Mesothelial cell of epicardium (in vitro differentiated cells): ENCODE measurements around the gene MPV17L. TPM values are rescaled to one million over a fixed set of nuclear protein-coding genes. Genes with fewer than 3 reads are reported as not detected.
A peak's percentile ranks its signal among the peaks of the same experiment; 100 is the strongest.
"Not testable (repeated sequence)": the region's sequence is repeated elsewhere in the genome, so short reads cannot be mapped to it uniquely, and the experiment has no call there.

ENCODE experiments used
- DNase-seq, 2 experiments: peaks; one replicate each; pipeline ENCODE4 v3.0.0; 2021; ENCODE audit warnings: low spot score in 2 of 2; ENCODE audit not compliant: unreplicated experiment in 2 of 2
- H3K27ac Mint-ChIP-seq: 2 replicates; pipeline ENCODE4 v1.8.0; 2021; ENCODE audit warnings: mixed read lengths
- H3K27me3 Mint-ChIP-seq: 2 replicates; pipeline ENCODE4 v1.8.0; 2021; ENCODE audit warnings: low read depth, mixed read lengths
- H3K36me3 Mint-ChIP-seq: 2 replicates; pipeline ENCODE4 v1.8.0; 2021; ENCODE audit warnings: mixed read lengths
- H3K4me1 Mint-ChIP-seq: 2 replicates; pipeline ENCODE4 v1.8.0; 2021; ENCODE audit warnings: mixed read lengths
- H3K4me3 Mint-ChIP-seq: 2 replicates; pipeline ENCODE4 v1.8.0; 2021; ENCODE audit warnings: mild to moderate bottlenecking, moderate library complexity, mixed read lengths
- H3K9me3 Mint-ChIP-seq: 2 replicates; pipeline ENCODE4 v1.8.0; 2021; ENCODE audit warnings: mixed read lengths
- CTCF ChIP-seq: fragments of 200-600 bp; sonication (generic); IDR thresholded peaks from one replicate; pipeline ENCODE4 v1.5.0; 2021; ENCODE audit warnings: antibody characterized with exemption; ENCODE audit not compliant: unreplicated experiment
- total RNA-seq: library from RNA; stranded (reverse); gene quantifications from 3 replicates; pipeline ENCODE4 v1.2.1, GENCODE V29; 2021

The MPV17L gene
- total RNA-seq, 1 donor from 2014 or later = 3.5 TPM

- H3K36me3 Mint-ChIP-seq = no peaks in the 10 kb centered on the region
- peaks cover 2% of the 10 kb centered on the region for H3K4me1 Mint-ChIP-seq
- H3K9me3 Mint-ChIP-seq = no peaks in the 10 kb centered on the region
- no peak overlapping the region for H3K27ac Mint-ChIP-seq
- no peak for DNase-seq
- TF ChIP-seq CTCF = no peak
- peak overlapping the region; percentile 65 for H3K4me3 Mint-ChIP-seq
- H3K27me3 Mint-ChIP-seq = peaks cover 13% of the 10 kb centered on the region
These were observed 1.5 kb downstream of the MPV17L start for GRCh38 chr16:15396948-15397594.

- no peaks in the 10 kb centered on the region for H3K36me3 Mint-ChIP-seq
- peaks cover 2% of the 10 kb centered on the region for H3K4me1 Mint-ChIP-seq
- no peaks in the 10 kb centered on the region for H3K9me3 Mint-ChIP-seq
- DNase-seq = no peak
- H3K27me3 Mint-ChIP-seq = peaks cover 13% of the 10 kb centered on the region
- TF ChIP-seq CTCF = no peak
- no peak overlapping the region for H3K4me3 Mint-ChIP-seq
- H3K27ac Mint-ChIP-seq = no peak overlapping the region
These were observed 3.2 kb downstream of the MPV17L start for GRCh38 chr16:15398618-15399316.

GRCh38 chr16:15399317-15399716 lies 3.8 kb downstream of the MPV17L start:
- H3K27me3 Mint-ChIP-seq = peaks cover 12% of the 10 kb centered on the region
- no peaks in the 10 kb centered on the region for H3K36me3 Mint-ChIP-seq
- no peak for DNase-seq
- H3K9me3 Mint-ChIP-seq = no peaks in the 10 kb centered on the region
- no peak overlapping the region for H3K27ac Mint-ChIP-seq
- no peak for TF ChIP-seq CTCF
- peaks cover 2% of the 10 kb centered on the region for H3K4me1 Mint-ChIP-seq
- H3K4me3 Mint-ChIP-seq = no peak overlapping the region

- H3K36me3 Mint-ChIP-seq, H3K27ac Mint-ChIP-seq, H3K4me3 Mint-ChIP-seq, H3K27me3 Mint-ChIP-seq, H3K4me1 Mint-ChIP-seq, DNase-seq, H3K9me3 Mint-ChIP-seq: not testable (repeated sequence)
These were observed 4.8 kb downstream of the MPV17L start for GRCh38 chr16:15400314-15400713.

- Mint-ChIP-seq H3K4me3 (no peak overlapping the region), H3K36me3 (no peaks in the 10 kb centered on the region), H3K9me3 (no peaks in the 10 kb centered on the region), H3K27me3 (no peaks in the 10 kb centered on the region), H3K27ac (no peak overlapping the region), H3K4me1 (no peaks in the 10 kb centered on the region)
- no peak for DNase-seq
- no peak for TF ChIP-seq CTCF
These were observed 6.4 kb downstream of the MPV17L start for GRCh38 chr16:15401972-15402371.

- H3K4me1 Mint-ChIP-seq = no peaks in the 10 kb centered on the region
- H3K4me3 Mint-ChIP-seq = no peak overlapping the region
These were observed 7.9 kb downstream of the MPV17L start for GRCh38 chr16:15403392-15403995.

GRCh38 chr16:15404091-15404490 lies 8.5 kb downstream of the MPV17L start:
- not testable (repeated sequence) for DNase-seq, H3K27ac Mint-ChIP-seq, H3K36me3 Mint-ChIP-seq, H3K4me3 Mint-ChIP-seq, H3K4me1 Mint-ChIP-seq, H3K9me3 Mint-ChIP-seq, H3K27me3 Mint-ChIP-seq

More at GRCh38 chr16:15403392-15403995, 7.9 kb downstream of the MPV17L start:
- no peaks in the 10 kb centered on the region for H3K9me3 Mint-ChIP-seq
- H3K36me3 Mint-ChIP-seq = no peaks in the 10 kb centered on the region
- H3K27me3 Mint-ChIP-seq = no peaks in the 10 kb centered on the region
- TF ChIP-seq CTCF = no peak
- no peak for DNase-seq
- H3K27ac Mint-ChIP-seq = no peak overlapping the region
